ENCODE data around the gene TRIM67. TPM values are rescaled to one million over a fixed set of nuclear protein-coding genes. Genes with fewer than 3 reads are reported as not detected.
A peak's percentile ranks its signal among the peaks of the same experiment; 100 is the strongest.

The TRIM67 gene
- total RNA-seq, 4 donors from 2014 or later = 1.1 TPM; not detected in 3

DNA sequence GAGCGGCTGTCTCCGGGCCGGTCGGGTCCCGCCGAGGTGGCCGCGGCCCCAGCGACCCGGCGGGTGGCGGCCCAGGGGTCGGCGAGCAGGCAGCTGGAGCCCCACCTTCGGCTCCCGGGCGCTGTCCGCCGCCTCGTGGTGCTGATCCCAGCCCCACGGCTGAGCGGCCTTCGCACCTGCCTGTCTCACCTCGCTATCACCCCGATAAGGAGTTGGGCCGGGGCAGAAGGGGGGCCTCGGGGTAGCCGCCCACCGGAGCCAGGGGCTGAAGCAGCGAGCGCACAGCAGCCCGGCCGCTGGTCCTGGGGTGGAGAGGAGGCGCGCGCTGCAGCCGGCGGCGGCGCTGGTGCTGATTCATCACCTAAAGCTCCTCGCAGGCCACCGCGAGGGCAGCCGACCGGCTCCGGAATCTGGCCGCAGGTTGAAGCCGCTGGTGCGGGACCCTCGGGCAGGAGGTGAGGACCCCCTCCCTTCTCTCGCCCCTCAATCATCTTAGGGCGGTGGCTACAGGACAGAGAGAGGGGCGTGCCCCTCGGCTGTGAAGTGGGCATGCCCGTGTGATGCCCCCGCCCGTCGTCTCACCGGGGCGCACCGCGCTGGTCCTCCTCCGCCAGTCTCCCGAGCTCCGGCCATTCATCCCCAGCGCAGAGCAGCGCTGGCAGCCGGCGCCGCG, 575 bp downstream of the TRIM67 start:
- Histone ChIP-seq H3K27ac (no peak overlapping the region), H3K4me3 (peak overlapping the region in 1 of 2 donors; percentile 21), H3K27me3 (peaks cover 15 to 19% of the 10 kb centered on the region in 2 donors), H3K9me3 (no peaks in the 10 kb centered on the region), H3K36me3 (no peaks in the 10 kb centered on the region), H3K4me1 (peaks cover 0 to 20% of the 10 kb centered on the region in 2 donors)
- DNase-seq = no peak
- intact Hi-C loops (cut with DNase I; ENCODE audit: low total_unique reads) = no loop called here
- TF ChIP-seq, protein P1, sequence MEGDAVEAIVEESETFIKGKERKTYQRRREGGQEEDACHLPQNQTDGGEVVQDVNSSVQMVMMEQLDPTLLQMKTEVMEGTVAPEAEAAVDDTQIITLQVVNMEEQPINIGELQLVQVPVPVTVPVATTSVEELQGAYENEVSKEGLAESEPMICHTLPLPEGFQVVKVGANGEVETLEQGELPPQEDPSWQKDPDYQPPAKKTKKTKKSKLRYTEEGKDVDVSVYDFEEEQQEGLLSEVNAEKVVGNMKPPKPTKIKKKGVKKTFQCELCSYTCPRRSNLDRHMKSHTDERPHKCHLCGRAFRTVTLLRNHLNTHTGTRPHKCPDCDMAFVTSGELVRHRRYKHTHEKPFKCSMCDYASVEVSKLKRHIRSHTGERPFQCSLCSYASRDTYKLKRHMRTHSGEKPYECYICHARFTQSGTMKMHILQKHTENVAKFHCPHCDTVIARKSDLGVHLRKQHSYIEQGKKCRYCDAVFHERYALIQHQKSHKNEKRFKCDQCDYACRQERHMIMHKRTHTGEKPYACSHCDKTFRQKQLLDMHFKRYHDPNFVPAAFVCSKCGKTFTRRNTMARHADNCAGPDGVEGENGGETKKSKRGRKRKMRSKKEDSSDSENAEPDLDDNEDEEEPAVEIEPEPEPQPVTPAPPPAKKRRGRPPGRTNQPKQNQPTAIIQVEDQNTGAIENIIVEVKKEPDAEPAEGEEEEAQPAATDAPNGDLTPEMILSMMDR (IDR thresholded peaks at IDR 0.05) = no peak
- TF ChIP-seq POLR2A (IDR thresholded peaks at IDR 0.05) = no peak

DNA sequence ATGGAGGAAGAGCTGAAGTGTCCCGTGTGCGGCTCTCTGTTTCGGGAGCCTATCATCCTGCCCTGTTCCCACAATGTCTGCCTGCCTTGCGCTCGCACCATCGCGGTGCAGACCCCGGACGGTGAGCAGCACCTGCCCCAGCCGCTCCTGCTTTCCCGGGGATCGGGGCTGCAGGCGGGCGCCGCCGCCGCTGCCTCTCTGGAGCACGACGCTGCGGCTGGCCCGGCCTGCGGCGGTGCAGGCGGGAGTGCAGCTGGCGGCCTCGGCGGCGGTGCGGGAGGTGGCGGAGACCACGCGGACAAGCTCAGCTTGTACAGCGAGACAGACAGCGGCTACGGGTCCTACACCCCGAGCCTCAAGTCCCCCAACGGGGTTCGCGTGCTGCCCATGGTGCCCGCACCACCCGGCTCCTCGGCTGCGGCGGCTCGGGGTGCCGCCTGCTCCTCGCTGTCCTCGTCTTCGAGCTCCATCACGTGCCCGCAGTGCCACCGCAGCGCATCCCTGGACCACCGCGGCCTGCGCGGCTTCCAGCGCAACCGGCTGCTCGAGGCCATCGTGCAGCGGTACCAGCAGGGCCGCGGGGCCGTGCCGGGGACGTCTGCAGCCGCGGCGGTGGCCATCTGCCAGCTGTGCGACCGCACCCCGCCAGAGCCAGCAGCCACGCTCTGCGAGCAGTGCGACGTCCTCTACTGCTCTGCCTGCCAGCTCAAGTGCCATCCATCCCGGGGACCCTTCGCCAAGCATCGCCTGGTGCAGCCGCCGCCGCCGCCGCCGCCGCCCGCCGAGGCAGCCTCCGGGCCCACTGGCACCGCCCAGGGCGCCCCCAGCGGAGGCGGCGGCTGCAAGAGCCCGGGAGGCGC, 1.3 kb downstream of the TRIM67 start:
- Histone ChIP-seq H3K27me3 (peaks cover 15 to 19% of the 10 kb centered on the region in 2 donors), H3K27ac (no peak overlapping the region), H3K9me3 (no peaks in the 10 kb centered on the region), H3K4me3 (no peak overlapping the region), H3K4me1 (peaks cover 0 to 20% of the 10 kb centered on the region in 2 donors), H3K36me3 (no peaks in the 10 kb centered on the region)
- DNase-seq = no peak
- intact Hi-C loops (cut with DNase I; ENCODE audit: low total_unique reads) = no loop called here
- TF ChIP-seq, protein P1 (IDR thresholded peaks at IDR 0.05) = no peak
- TF ChIP-seq POLR2A (IDR thresholded peaks at IDR 0.05) = no peak

DNA sequence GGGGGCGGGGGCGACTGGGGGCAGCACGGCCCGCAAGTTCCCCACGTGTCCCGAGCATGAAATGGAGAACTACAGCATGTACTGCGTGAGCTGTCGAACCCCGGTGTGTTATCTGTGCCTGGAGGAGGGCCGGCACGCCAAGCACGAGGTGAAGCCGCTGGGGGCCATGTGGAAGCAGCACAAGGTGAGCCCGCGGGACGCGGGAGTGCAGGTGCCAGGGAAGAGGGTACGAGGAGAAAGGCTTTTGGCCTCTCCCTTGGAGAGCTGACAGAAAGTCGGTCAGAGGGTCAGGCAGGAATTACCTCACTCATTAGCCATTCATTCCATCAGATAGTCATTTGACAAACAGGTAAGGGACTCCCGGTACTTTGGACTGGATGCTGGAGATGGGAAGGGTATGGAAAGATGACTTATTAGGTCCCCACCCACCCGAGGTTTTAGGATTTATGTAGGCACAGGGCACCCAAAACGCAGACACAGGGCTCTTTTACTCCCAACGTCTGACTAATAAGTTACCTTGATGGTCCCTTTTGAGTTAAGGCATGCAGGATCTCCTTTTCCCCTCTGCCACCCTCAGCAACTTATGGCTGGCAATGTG, 2.1 kb downstream of the TRIM67 start:
- Histone ChIP-seq H3K4me1 (peaks cover 0 to 20% of the 10 kb centered on the region in 2 donors), H3K4me3 (no peak overlapping the region), H3K27me3 (peaks cover 15 to 19% of the 10 kb centered on the region in 2 donors), H3K36me3 (no peaks in the 10 kb centered on the region), H3K9me3 (no peaks in the 10 kb centered on the region), H3K27ac (no peak overlapping the region)
- DNase-seq = no peak
- intact Hi-C loops (cut with DNase I; ENCODE audit: low total_unique reads) = no loop called here
- TF ChIP-seq, protein P1 (IDR thresholded peaks at IDR 0.05) = no peak
- TF ChIP-seq POLR2A (IDR thresholded peaks at IDR 0.05) = no peak

DNA sequence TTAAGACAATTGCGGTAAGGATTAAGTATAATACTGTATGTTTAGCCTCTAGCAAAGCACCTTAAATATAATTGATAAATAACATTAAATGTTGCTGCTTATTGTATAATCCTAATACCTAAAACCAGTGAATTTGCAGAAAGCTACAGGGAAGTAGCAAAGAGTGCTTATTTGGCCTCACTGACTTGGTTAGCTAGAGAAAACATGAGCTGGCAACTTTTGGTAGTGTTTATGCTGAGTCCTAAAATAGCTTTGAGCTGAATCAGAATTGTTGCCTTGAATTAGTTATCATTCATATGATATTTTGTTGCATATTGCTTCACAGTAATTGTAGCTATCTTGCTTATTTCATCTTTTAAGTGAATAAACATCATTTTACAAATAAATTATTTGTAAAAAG, 3.5 kb downstream of the TRIM67 start:
- no peak for TF ChIP-seq POLR2A (IDR thresholded peaks at IDR 0.05)
- TF ChIP-seq, protein P1 (IDR thresholded peaks at IDR 0.05) = no peak
- Histone ChIP-seq H3K9me3 (no peaks in the 10 kb centered on the region), H3K4me3 (no peak overlapping the region), H3K27ac (no peak overlapping the region), H3K36me3 (no peaks in the 10 kb centered on the region), H3K27me3 (peaks cover 15 to 19% of the 10 kb centered on the region in 2 donors), H3K4me1 (peaks cover 0 to 20% of the 10 kb centered on the region in 2 donors)
- intact Hi-C loops (cut with DNase I; ENCODE audit: low total_unique reads) = no loop called here
- no peak for DNase-seq

Measured in uterus (tissue), 4 donors.